GM21619 (cell line): ENCODE data around the gene BPIFB6.

Experiments
- ATAC-seq: cut with Tn5 transposase; IDR thresholded peaks from one replicate; pipeline ENCODE4 v1.9.1; 2021; ENCODE audit not compliant: unreplicated experiment

Gene BPIFB6

DNA sequence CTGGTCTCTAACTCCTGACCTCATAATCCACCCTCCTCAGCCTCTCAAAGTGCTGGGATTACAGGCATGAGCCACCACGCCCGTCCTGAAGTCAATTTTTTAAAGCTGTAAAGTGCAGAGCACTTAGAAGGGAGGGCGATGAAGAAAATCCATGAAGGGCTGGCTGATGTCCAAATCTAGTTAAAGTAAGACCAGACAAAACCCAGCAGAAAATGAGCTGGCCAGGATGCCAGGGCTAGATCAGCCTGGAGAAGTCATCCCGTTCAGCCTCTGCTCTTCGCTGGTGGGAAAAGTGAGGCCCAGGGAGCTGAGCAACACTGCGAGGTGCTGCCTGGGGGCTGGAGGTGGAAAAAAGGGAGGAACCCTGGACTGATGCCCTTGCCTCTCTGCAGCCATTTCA is 51.1 kb downstream of the BPIFB6 start:
- ATAC-seq = no peak

DNA sequence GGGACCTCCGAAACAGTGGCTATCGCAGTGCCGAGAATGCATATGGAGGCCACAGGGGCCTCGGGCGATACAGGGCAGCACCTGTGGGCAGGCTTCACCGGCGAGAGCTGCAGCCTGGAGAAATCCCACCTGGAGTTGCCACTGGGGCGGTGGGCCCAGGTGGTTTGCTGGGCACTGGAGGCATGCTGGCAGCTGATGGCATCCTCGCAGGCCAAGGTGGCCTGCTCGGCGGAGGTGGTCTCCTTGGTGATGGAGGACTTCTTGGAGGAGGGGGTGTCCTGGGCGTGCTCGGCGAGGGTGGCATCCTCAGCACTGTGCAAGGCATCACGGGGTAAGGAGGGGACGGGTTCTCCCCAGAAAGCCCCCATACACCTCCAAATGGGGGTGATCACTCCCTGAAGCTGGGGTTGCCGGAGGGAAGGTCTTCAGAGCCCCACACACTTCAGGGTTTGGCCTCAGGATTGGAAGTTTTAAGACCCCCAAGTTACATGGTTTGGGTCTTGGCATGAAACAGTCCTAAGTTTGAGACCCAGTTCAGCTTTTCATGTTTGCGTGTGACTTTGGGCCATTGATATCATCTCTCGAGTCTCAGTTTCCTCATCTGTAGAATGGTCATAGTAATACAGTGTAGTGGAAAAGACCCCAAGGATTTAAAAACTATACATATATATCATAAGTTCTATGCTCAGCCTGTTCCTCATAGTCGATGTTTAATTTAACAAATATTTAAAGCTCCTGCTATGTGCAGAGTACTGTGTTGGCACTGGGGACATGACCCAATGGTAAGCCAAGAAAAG is 52.3 kb downstream of the BPIFB6 start:
- no peak for ATAC-seq

DNA sequence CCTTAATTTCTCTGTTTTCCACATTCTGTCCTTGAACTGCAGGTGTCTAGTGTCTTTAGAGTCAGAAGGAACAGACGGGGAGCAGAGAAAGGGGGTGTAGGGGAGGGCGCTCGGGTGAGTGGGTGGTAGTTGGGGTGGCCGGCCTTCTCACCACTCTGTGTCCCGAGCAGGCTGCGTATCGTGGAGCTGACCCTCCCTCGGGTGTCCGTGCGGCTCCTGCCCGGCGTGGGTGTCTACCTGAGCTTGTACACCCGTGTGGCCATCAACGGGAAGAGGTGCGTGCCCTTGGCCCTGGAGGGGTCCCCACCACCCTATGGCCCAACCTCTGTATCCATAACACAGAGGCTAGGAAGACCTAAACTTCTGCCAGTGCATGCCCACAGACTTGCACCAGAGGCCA is 53.3 kb downstream of the BPIFB6 start:
- ATAC-seq = no peak

DNA sequence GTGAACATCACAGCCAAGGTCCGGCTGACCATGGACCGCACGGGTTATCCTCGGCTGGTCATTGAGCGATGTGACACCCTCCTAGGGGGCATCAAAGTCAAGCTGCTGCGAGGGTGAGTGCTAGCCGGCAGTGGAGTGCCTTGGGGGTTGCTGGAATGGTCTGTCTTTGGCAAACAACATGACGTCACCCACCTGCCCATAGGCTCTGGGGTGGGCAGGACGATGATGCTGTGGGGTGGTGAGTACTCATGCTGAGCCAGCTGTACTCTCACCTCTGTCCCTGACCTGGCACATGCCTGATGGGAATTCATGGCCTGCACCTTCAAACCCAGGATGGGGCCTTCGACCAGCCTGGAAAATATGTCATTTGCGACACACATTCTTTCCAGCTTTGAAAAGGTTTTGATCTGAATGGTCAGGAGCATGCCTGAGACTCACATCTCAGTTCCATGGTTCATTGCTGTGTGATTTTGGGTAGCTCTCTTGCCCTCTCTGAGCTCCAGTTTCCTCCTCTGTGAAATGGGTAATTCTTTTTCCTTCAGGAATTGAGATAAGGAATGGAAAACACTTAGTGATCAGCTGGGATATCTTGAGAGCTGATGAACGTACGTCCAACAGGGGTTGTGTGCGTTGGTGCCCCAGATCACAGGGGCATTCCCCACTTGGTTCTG is 54.7 kb downstream of the BPIFB6 start:
- ATAC-seq = no peak

DNA sequence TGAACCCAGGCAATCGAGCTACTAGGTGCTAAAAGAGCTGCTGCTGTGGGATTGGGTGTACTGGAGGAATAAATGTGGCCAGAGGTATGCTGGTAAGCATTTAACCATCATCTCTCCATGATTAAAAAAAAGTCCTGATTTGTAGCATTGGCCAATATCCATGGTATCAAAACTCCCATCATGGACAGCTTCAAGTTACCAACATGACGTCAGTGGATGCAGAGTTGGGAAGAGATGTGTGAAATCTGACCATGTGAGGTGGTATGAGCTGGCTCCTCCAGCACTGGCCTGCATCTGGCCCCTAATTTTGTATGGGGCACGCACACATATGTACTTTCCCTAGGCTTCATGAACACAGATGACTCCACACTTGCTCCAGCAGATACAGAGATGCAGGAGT is 59.7 kb downstream of the BPIFB6 start:
- ATAC-seq = no peak

DNA sequence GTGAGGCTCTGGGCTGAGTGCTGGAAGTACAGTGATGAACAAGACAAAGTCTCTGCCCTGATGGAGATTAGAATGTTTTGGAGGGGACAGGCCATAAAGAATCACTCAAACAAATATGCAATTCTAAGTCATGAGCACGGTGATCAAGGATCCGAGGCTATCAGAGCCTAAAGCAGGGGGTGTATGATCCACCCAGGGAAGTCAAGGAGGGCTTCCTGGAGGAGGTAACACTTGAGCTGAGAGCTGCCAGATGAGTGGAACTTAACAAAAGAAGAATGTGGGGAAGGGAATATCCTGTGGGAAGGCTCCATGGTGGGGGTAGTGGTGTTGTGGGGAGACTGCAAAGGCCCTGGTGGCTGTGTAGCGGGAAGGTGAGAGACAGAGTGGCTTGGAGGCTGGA is 60.2 kb downstream of the BPIFB6 start:
- no peak for ATAC-seq

DNA sequence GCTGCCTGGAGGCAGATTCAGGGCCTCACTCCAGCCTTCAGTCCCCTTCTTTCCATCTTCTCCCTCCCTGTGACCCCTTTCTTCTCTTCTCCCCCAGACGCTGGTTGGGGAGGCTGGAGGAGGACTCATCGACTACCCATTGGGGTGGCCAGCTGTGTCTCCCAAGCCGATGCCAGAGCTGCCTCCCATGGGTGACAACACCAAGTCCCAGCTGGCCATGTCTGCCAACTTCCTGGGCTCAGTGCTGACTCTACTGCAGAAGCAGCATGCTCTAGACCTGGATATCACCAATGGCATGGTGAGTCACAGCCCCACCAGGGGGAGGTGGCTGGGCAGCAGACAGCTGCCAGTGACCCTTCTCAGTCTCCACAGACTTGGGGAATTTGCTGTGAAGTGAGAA is 60.9 kb downstream of the BPIFB6 start:
- no peak for ATAC-seq

DNA sequence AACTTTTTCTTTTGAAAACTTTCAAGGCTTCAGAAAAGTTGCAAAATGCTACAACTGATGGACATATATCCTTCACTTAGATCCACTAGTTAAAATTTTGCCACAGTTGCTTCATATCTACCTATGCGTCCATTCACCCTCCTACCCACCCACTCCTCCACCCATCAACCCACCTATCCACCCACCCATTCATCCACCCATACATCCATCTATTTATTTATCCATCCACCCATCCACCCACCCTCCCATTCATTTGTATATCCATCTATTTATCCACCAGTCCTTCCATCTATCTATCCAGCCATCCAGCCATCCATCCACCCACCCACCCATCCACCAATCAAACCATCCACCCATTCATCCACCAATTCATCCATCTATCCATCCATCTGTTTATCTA is 61.6 kb downstream of the BPIFB6 start:
- no peak for ATAC-seq

DNA sequence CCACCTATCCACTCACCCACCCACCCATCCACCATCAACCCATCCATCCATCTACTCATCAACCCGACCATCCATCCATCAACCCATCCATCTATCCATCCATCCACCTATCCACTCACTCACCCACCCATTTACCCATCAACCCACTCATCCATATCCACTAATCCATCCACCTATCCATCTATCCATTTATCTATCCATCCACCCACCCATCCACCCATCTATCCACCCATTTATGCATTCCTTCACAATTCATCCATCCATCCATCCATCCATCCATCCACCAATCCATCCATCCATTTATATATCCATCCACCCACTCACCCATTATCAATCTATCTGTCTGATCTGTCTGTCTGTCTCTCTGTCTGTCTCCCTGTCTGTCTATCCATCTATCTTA is 62.1 kb downstream of the BPIFB6 start:
- no peak for ATAC-seq
